ENCODE data around the gene SLC7A5. TPM values are rescaled to one million over a fixed set of nuclear protein-coding genes. Genes with fewer than 3 reads are reported as not detected.

Gene SLC7A5
- total and polyA plus RNA-seq, 2 donors (not counting 3 experiments of a cell fraction or from before 2014, with no cell fraction given) = 14.1 to 29.2 TPM

DNA sequence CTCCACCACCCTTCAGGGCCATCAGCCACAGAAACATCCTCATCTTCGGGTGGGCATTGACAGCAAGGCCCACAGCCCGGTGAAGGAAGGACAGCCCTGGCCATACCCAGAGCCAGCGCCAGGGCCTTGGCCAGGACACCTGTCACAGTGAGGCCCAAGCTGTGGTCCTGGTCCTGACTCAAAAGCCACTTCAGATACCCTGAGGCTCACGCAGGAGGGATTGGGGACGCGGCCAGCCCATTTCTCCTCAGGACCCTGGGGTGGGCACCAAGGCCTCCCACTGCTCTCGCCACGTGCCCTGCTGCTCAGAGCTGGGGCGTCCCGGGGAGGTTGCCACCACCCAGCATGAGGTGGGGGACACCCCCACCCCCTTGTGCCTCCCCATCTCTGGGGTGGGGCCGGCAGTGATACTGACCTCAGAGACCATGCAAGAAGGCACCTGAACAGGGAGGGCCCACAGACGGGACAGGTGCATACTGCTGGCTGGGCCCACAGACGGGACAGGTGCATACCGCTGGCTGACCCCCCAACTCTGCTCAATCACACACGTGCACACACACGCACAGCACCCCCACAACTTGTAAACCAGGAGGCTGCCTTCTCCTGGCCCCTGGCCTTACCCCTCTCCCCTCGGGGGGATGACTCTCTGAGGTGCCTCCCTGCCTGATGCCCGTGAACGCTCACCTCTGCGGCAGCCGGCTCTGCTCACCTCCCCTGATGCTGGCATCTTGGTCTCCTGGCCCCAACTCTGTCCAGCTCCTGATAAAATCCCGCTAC, 14.2 kb downstream of the SLC7A5 start:
- CTCF ChIA-PET = interaction anchor here (0.6 to 1.1 kb wide), 3 partner anchors 16 to 76 kb away, joined by 3 to 8 read pairs (median 3); no protein-coding TSS in a partner anchor
- intact Hi-C loops (cut with micrococcal nuclease) (loop anchor here (5.0 kb wide), 1 partner anchor 78 kb away; no protein-coding TSS in a partner anchor), dilution Hi-C loops (cut with MboI; ENCODE audit: extremely low pct_ligation_motif_present, low sequenced_read_pairs) (no loop called here)
- no peak overlapping the region for H3K27ac ChIP-seq (ENCODE audit: insufficient read depth, low read depth, low read length)
- no peaks in the 10 kb centered on the region for H3K27me3 ChIP-seq (ENCODE audit: control insufficient read depth in 2 of 2, insufficient read depth in 2 of 2, low read length in 2 of 2)
- no peak overlapping the region for H3K9ac ChIP-seq (replicated peaks; ENCODE audit: extremely low read depth, insufficient read depth, low read length)
- peaks cover 4% of the 10 kb centered on the region for H3K4me1 ChIP-seq (ENCODE audit: control insufficient read depth, extremely low read depth, insufficient read depth, low read length)
- FAIRE-seq (no peak), DNase-seq (ENCODE audit: low read depth, low spot score) (no peak)
- H4K20me1 ChIP-seq (replicated peaks; ENCODE audit: control insufficient read depth, extremely low read depth, insufficient read depth, low read length) = no peaks in the 10 kb centered on the region
- no peak overlapping the region for H3K4me2 ChIP-seq (ENCODE audit: insufficient read depth, low read length)
- H3K36me3 ChIP-seq (ENCODE audit: control insufficient read depth in 2 of 2, extremely low read depth in 1 of 2, insufficient read depth in 2 of 2, low read length in 2 of 2) = peaks cover 0 to 2% of the 10 kb centered on the region in 2 experiments
- H2AFZ ChIP-seq (ENCODE audit: low read depth, low read length) = no peak overlapping the region
- H3K79me2 ChIP-seq (ENCODE audit: control insufficient read depth, insufficient read depth, low read length) = peaks cover 81% of the 10 kb centered on the region
- no peak overlapping the region for H3K4me3 ChIP-seq (replicated peaks in 1 of 3; ENCODE audit: insufficient read depth in 1 of 3, low read depth in 1 of 3, low read length in 3 of 3)
- TF ChIP-seq, protein P1, sequence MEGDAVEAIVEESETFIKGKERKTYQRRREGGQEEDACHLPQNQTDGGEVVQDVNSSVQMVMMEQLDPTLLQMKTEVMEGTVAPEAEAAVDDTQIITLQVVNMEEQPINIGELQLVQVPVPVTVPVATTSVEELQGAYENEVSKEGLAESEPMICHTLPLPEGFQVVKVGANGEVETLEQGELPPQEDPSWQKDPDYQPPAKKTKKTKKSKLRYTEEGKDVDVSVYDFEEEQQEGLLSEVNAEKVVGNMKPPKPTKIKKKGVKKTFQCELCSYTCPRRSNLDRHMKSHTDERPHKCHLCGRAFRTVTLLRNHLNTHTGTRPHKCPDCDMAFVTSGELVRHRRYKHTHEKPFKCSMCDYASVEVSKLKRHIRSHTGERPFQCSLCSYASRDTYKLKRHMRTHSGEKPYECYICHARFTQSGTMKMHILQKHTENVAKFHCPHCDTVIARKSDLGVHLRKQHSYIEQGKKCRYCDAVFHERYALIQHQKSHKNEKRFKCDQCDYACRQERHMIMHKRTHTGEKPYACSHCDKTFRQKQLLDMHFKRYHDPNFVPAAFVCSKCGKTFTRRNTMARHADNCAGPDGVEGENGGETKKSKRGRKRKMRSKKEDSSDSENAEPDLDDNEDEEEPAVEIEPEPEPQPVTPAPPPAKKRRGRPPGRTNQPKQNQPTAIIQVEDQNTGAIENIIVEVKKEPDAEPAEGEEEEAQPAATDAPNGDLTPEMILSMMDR (IDR thresholded peaks at IDR 0.05; ENCODE audit: extremely low read depth in 1 of 2, insufficient read depth in 1 of 2, low read depth in 1 of 2, low read length in 2 of 2) = no peak
- no peak for TF ChIP-seq POLR2AphosphoS5 (IDR thresholded peaks at IDR 0.05; ENCODE audit: insufficient read depth, low read depth, low read length)
- TF ChIP-seq GATA2 (IDR thresholded peaks at IDR 0.05; ENCODE audit: insufficient read depth, insufficient read length, low read depth, low read length) = no peak
- no peak for TF ChIP-seq EZH2 (IDR thresholded peaks at IDR 0.05; ENCODE audit: borderline replicate concordance, low read depth, low read length, severe bottlenecking)
- TF ChIP-seq MYC (IDR thresholded peaks at IDR 0.05; ENCODE audit: low read depth, low read length) = no peak
- POLR2A ChIA-PET = no interaction called here
- H3K9me3 ChIP-seq (replicated peaks; ENCODE audit: control insufficient read depth, insufficient read depth, low read length) = no peaks in the 10 kb centered on the region
- no TSS peak for BruUV-seq (replicated peaks)
- H3K9me1 ChIP-seq (replicated peaks; ENCODE audit: control insufficient read depth, extremely low read depth, insufficient read depth, low read length) = no peaks in the 10 kb centered on the region
